IMR-90 (cell line): ENCODE results near the gene DCTD. TPM values are rescaled to one million over a fixed set of nuclear protein-coding genes. Genes with fewer than 3 reads are reported as not detected.

Experiments used
- ATAC-seq: fragments of 200-7000 bp; cut with Tn5 transposase; 2 replicates; pipeline ENCODE4 v1.9.1; 2020; ENCODE audit warnings: low read depth, mild to moderate bottlenecking, moderate library complexity
- BruUV-seq: library from RNA; stranded (reverse); fragments of 400-500 nt; replicated peaks from 2 replicates; lab custom pipeline; 2021; lab: Mats Ljungman, UMichigan
- CTCF ChIA-PET: fragments of 300-600 bp; formaldehyde crosslinking; extraction: SDS; loops from one replicate; lab custom pipeline; 2021; ENCODE audit warnings: antibody characterized with exemption; lab: Yijun Ruan, JAX
- POLR2A ChIA-PET: fragments of 300-600 bp; sonication (Branson Sonifier 250); formaldehyde crosslinking; loops from one replicate; lab custom pipeline; 2022; ENCODE audit warnings: antibody characterized with exemption; ENCODE audit not compliant: unreplicated experiment; lab: Charles Lee
- DNase-seq: peaks from one replicate; pipeline ENCODE4 v3.0.0; 2013
- H2AFZ ChIP-seq: replicated peaks from 2 replicates; pipeline ENCODE3; 2013; ENCODE audit warnings: low read length, mild to moderate bottlenecking; ENCODE audit not compliant: poor library complexity
- H2AK5ac ChIP-seq: 2 replicates; pipeline ENCODE4 v1.6.1; 2013; ENCODE audit warnings: low read depth, low read length, inconsistent platforms
- H2AK9ac ChIP-seq: replicated peaks from 2 replicates; pipeline ENCODE3; 2013; ENCODE audit warnings: mild to moderate bottlenecking, low read depth, low read length, moderate library complexity; ENCODE audit not compliant: poor library complexity
- H2BK120ac ChIP-seq: 2 replicates; pipeline ENCODE4 v1.6.1; 2013; ENCODE audit warnings: low read depth, low read length, inconsistent platforms
- H2BK15ac ChIP-seq: 3 replicates; pipeline ENCODE4 v1.6.1; 2013; ENCODE audit warnings: low read depth, low read length, inconsistent platforms
- H2BK20ac ChIP-seq: 2 replicates; pipeline ENCODE4 v1.6.1; 2013; ENCODE audit warnings: low read depth, mild to moderate bottlenecking, inconsistent platforms, low read length, moderate library complexity
- H2BK5ac ChIP-seq: 2 replicates; pipeline ENCODE4 v1.6.1; 2013; ENCODE audit warnings: mild to moderate bottlenecking, low read depth, low read length, inconsistent platforms; ENCODE audit not compliant: poor library complexity, severe bottlenecking
- H3K14ac ChIP-seq: replicated peaks from 2 replicates; pipeline ENCODE4 v1.6.1; 2013; ENCODE audit warnings: low read depth, low read length, inconsistent platforms
- H3K18ac ChIP-seq: 2 replicates; pipeline ENCODE4 v1.6.1; 2013; ENCODE audit warnings: low read depth, low read length, control low read depth
- H3K23ac ChIP-seq: 2 replicates; pipeline ENCODE4 v1.6.1; 2013; ENCODE audit warnings: low read depth, low read length, inconsistent platforms
- H3K27ac ChIP-seq: 2 replicates; pipeline ENCODE4 v1.5.1; 2013; ENCODE audit warnings: mild to moderate bottlenecking, control low read depth, low read length; ENCODE audit not compliant: insufficient read depth
- H3K27me3 ChIP-seq: 2 replicates; pipeline ENCODE4 v1.6.1; 2013; ENCODE audit warnings: low read length; ENCODE audit not compliant: control insufficient read depth, insufficient read depth
- H3K36me3 ChIP-seq: 2 replicates; pipeline ENCODE4 v1.6.1; 2013; ENCODE audit warnings: low read length, mixed read lengths; ENCODE audit not compliant: control insufficient read depth, insufficient read depth
- H3K4ac ChIP-seq: 2 replicates; pipeline ENCODE4 v1.6.1; 2013; ENCODE audit warnings: low read depth, low read length, inconsistent platforms
- H3K4me1 ChIP-seq: 2 replicates; pipeline ENCODE4 v1.6.1; 2013; ENCODE audit warnings: low read length, mixed read lengths; ENCODE audit not compliant: control insufficient read depth, insufficient read depth
- H3K4me2 ChIP-seq: 2 replicates; pipeline ENCODE4 v1.6.1; 2013; ENCODE audit warnings: low read depth, mild to moderate bottlenecking, control low read depth, low read length, moderate library complexity
- H3K4me3 ChIP-seq: 2 replicates; pipeline ENCODE4 v1.5.1; 2013; ENCODE audit warnings: low read depth, mild to moderate bottlenecking, control low read depth, low read length, moderate library complexity; ENCODE audit not compliant: insufficient read depth
- H3K56ac ChIP-seq: 2 replicates; pipeline ENCODE4 v1.6.1; 2013; ENCODE audit warnings: low read length, inconsistent platforms; ENCODE audit not compliant: insufficient read depth; ENCODE audit errors: extremely low read depth
- H3K79me1 ChIP-seq, 2 experiments: 2 replicates each; pipeline ENCODE4 v1.6.1; 2013; ENCODE audit warnings: low read length in 2 of 2, inconsistent platforms in 1 of 2, low read depth in 1 of 2
- H3K9ac ChIP-seq: 2 replicates; pipeline ENCODE4 v1.6.1; 2013; ENCODE audit warnings: low read depth, low read length, control low read depth
- H3K9me1 ChIP-seq: 2 replicates; pipeline ENCODE4 v1.6.1; 2013; ENCODE audit warnings: low read length, inconsistent platforms; ENCODE audit not compliant: insufficient read depth
- H3K9me3 ChIP-seq: 2 replicates; pipeline ENCODE4 v1.6.1; 2013; ENCODE audit warnings: low read length; ENCODE audit not compliant: control insufficient read depth, insufficient read depth
- H4K20me1 ChIP-seq: 2 replicates; pipeline ENCODE4 v1.6.1; 2013; ENCODE audit warnings: low read length, inconsistent platforms; ENCODE audit not compliant: insufficient read depth
- H4K5ac ChIP-seq: 2 replicates; pipeline ENCODE4 v1.6.1; 2013; ENCODE audit warnings: mild to moderate bottlenecking, low read depth, low read length, control low read depth
- H4K8ac ChIP-seq, 2 experiments: 2 replicates each; pipeline ENCODE4 v1.6.1; 2013; ENCODE audit warnings: low read depth in 2 of 2, low read length in 2 of 2, control low read depth in 1 of 2, inconsistent platforms in 1 of 2
- H4K91ac ChIP-seq: 2 replicates; pipeline ENCODE4 v1.6.1; 2013; ENCODE audit warnings: low read depth, low read length, inconsistent platforms; ENCODE audit not compliant: insufficient read depth
- CEBPB ChIP-seq: IDR thresholded peaks from 2 replicates; pipeline ENCODE4 v1.6.1; 2012; ENCODE audit warnings: low read depth, low read length, improper control_type of control experiment
- CHD1 ChIP-seq: IDR thresholded peaks from 2 replicates; pipeline ENCODE4 v1.6.1; 2012; ENCODE audit warnings: low read depth, low read length, improper control_type of control experiment
- FOS ChIP-seq: fragments of 150-350 bp; IDR thresholded peaks from 2 replicates; pipeline ENCODE4 v1.6.1; 2016; ENCODE audit warnings: low read depth, low read length
- MAZ ChIP-seq: IDR thresholded peaks from 2 replicates; pipeline ENCODE4 v1.6.1; 2012; ENCODE audit warnings: low read depth, mild to moderate bottlenecking, low read length, improper control_type of control experiment, moderate library complexity, borderline replicate concordance
- RAD21 ChIP-seq: IDR thresholded peaks from 2 replicates; pipeline ENCODE4 v1.6.1; 2012; ENCODE audit warnings: low read length, improper control_type of control experiment
- RCOR1 ChIP-seq: IDR thresholded peaks from 2 replicates; pipeline ENCODE4 v1.6.1; 2012; ENCODE audit warnings: mild to moderate bottlenecking, low read length, improper control_type of control experiment; ENCODE audit not compliant: insufficient replicate concordance
- SMC3 ChIP-seq: fragments of 150-350 bp; IDR thresholded peaks from 2 replicates; pipeline ENCODE4 v1.6.1; 2016; ENCODE audit warnings: low read depth, mild to moderate bottlenecking, antibody characterized with exemption, low read length, moderate library complexity
- WGBS, 2 experiments: methylation state at CpG; one replicate each; pipeline versions ENCODE4 v1.1.5 to v1.1.7; 2013; ENCODE audit warnings: missing lambda C conversion rate in 2 of 2; ENCODE audit not compliant: insufficient read length in 1 of 2; ENCODE audit errors: extremely low coverage in 2 of 2; 5-methylcytosine and 5-hydroxymethylcytosine counted together
- dilution Hi-C: fragments of 300-500 bp; cut with HindIII; formaldehyde crosslinking; loops from one replicate; pipeline ENCODE4 v1.14.3; 2018; ENCODE audit warnings: low sequenced_read_pairs; ENCODE audit not compliant: unreplicated experiment
- in situ Hi-C: fragments of 300-500 bp; cut with MboI; formaldehyde crosslinking; loops from 3 replicates; pipeline ENCODE4 v1.14.3; 2019; ENCODE audit warnings: low sequenced_read_pairs, inconsistent platforms, mixed read lengths
- intact Hi-C: fragments of 100-400 bp; cut with micrococcal nuclease; formaldehyde crosslinking; loops from 2 replicates; pipeline ENCODE4 v1.10.0; 2022
- polyA plus RNA-seq, 3 experiments: library from polyadenylated mRNA; depleted of rRNA; stranded (reverse); fragments of >200 nt; gene quantifications; 2 replicates each; pipeline ENCODE4 v1.2.3, GENCODE V29; 2012; ENCODE audit warnings: low replicate concordance in 1 of 3
- total RNA-seq: library from RNA; depleted of rRNA; stranded (reverse); fragments of >200 nt; gene quantifications from 2 replicates; pipeline ENCODE4 v1.2.3, GENCODE V29; 2012
- TF ChIP-seq, protein P1 (sequence below): fragments of 150-350 bp; IDR thresholded peaks from 2 replicates; pipeline ENCODE4 v1.6.1; 2016; ENCODE audit warnings: low read depth, mild to moderate bottlenecking, low read length, moderate library complexity, borderline replicate concordance

DCTD gene
- total and polyA plus RNA-seq, 2 of the 4 experiments (the other 2 are of a cell fraction) = 90.3 to 127 TPM

DNA sequence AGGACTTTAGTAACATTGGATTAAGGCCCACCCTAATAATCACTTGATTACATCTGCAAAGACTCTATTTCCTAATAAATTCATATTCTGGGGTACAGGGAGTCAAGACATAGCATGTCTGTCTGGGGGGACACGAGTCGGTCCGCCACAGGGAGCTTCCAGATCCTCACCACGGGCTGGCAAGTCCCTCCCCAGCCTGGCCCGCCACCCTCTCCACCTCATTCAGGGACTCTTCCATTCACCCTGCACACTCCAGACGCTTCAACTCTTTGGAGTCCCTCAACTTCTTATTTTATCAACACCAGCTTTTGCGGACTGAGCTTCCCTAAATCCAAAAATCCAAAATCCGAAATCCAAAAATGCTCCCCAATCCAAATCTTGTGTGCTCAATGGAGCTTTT is 71.2 kb downstream of the DCTD start:
- no peaks in the 10 kb centered on the region for H3K36me3 ChIP-seq
- H3K9me1 ChIP-seq = no peaks in the 10 kb centered on the region
- TF ChIP-seq RCOR1 = no peak
- TF ChIP-seq MAZ = no peak
- TF ChIP-seq RAD21 = no peak
- no peak for TF ChIP-seq FOS
- TF ChIP-seq CHD1 = no peak
- no peak for TF ChIP-seq CEBPB
- TF ChIP-seq, protein P1, sequence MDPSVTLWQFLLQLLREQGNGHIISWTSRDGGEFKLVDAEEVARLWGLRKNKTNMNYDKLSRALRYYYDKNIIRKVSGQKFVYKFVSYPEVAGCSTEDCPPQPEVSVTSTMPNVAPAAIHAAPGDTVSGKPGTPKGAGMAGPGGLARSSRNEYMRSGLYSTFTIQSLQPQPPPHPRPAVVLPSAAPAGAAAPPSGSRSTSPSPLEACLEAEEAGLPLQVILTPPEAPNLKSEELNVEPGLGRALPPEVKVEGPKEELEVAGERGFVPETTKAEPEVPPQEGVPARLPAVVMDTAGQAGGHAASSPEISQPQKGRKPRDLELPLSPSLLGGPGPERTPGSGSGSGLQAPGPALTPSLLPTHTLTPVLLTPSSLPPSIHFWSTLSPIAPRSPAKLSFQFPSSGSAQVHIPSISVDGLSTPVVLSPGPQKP = no peak
- no peak for TF ChIP-seq SMC3
- no peak overlapping the region for H4K5ac ChIP-seq
- intact Hi-C loops = no loop called here
- H4K8ac ChIP-seq = no peak overlapping the region
- in situ Hi-C loops = no loop called here
- no peak overlapping the region for H3K4me2 ChIP-seq
- H2BK15ac ChIP-seq = no peak overlapping the region
- no peak overlapping the region for H3K9ac ChIP-seq
- no peak overlapping the region for H2AK5ac ChIP-seq
- H3K4me3 ChIP-seq = no peak overlapping the region
- H3K18ac ChIP-seq = no peak overlapping the region
- H4K91ac ChIP-seq = no peak overlapping the region
- no TSS peak for BruUV-seq
- H2AFZ ChIP-seq = no peak overlapping the region
- H4K20me1 ChIP-seq = no peaks in the 10 kb centered on the region
- no peak overlapping the region for H2BK20ac ChIP-seq
- H3K14ac ChIP-seq = no peak overlapping the region
- H3K4me1 ChIP-seq = no peaks in the 10 kb centered on the region
- H2AK9ac ChIP-seq = no peak overlapping the region
- ChIA-PET CTCF (no interaction called here), POLR2A (no interaction called here)
- peaks cover 15% of the 10 kb centered on the region for H3K27me3 ChIP-seq
- H3K9me3 ChIP-seq = no peaks in the 10 kb centered on the region
- no peak overlapping the region for H2BK5ac ChIP-seq
- H3K23ac ChIP-seq = no peak overlapping the region
- dilution Hi-C loops = no loop called here
- H3K56ac ChIP-seq = no peak overlapping the region
- WGBS, 2 experiments = 88% methylated on average over 2 of the region's 8 CpGs; no CpG with 5 or more reads in 1 of the 2 experiments
- no peak overlapping the region for H3K4ac ChIP-seq
- no peak overlapping the region for H2BK120ac ChIP-seq
- DNase-seq = no peak
- H3K79me1 ChIP-seq = no peaks in the 10 kb centered on the region
- no peak overlapping the region for H3K27ac ChIP-seq
- ATAC-seq = no peak
